Glomerular visceral epithelial cell (primary cell): ENCODE measurements around the gene ACVRL1.

Source experiments
- DNase-seq: peaks from one replicate; pipeline ENCODE4 v3.0.0-alpha.2; 2016; ENCODE audit errors: extremely low spot score

Gene ACVRL1

DNA sequence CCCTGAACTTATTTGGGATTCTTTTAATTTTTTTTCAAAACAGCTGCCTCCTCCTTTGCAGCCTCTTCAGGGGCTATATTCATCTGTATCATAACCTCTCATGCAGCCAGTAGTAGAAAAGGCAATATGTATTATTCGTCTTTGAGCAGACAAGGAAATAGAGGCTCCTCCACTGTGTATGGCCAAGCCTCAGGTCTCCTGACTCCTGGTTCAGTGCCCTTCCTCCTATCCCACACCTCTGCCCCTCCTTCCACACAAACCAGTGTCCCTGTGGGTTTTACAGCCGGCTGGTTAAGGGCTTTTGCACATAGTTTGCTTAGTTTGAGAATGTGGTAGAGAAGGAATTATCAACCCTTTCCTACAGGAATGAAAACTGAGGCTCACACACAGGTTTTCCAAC is 8.8 kb upstream of the ACVRL1 start:
- DNase-seq, result no peak

DNA sequence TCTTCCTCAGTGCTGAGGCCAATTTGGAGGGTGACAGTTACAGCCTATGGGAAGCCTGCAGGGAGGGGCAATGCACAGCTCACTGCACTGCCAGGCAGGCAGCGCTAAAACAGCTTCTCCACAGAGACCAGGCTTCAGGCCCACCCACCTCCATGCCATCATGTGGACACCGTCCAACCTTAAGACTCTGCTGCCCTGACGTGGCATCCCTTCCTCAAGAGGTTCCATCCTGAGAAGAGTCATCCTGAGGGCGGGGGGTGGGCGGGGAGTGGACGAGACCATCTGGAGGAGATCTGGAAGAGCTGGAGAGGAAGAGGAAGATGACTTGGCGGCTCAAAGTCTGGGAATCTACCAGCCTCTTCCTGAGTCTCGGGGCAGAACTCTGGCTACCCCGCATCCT is 8.4 kb upstream of the ACVRL1 start:
- DNase-seq, result peak; percentile 35

DNA sequence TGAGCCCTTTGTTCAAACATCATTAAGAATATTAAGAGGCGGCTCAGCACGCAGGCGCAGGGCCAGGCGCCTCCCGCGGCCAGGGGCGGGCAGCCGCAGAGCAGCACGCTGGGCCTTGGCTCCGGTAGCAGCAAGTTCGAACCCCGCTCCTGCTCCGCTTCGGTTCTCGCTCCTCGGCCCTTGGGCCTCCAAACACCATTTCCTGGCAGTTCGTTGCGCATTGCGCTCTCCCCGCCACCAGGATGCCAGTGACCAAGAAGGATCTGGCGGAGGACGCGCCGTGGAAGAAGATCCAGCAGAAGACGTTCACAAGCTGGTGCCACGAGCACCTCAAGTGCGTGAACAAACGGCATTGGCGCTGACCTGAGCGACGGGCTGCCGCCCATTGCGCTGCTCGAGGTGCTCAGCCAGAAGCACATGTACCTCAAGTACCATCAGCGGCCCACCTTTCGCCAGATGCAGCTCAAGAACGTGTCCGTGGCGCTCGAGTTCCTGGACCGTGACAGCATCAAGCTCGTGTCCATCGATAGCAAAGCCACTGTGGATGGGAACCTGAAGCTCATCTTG is 6.9 kb upstream of the ACVRL1 start:
- no peak for DNase-seq

DNA sequence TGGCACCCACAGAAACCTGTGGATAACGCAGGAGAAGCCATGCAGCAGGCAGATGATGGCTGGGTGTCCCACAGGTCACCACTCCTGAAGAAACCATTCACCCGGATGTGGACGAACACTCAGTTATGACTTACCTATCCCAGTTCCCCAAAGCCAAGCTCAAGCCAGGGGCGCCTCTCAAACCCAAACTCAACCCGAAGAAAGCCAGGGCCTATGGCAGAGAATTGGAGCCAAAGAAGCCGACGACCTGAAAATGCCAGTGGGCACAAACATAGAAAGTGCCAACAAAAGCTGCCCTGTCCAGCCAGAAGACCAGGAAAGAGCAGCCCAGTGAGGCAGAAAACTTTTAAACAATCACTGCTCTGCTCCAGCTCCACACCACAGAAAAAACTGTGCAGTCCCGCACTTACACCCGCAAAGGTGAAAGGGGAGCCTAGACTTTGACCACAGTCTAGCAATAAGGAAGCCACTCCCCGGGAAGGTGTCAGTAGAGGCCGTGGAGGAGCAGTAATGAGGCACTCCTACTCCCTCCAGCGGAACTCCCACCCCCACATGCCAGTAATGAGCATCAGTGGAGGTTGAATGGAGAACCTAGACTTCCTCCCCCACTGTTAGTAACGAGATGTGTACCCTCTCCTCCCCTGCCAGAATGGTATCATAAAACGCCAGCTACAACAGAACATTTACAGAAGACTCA is 6.0 kb upstream of the ACVRL1 start:
- no peak for DNase-seq

DNA sequence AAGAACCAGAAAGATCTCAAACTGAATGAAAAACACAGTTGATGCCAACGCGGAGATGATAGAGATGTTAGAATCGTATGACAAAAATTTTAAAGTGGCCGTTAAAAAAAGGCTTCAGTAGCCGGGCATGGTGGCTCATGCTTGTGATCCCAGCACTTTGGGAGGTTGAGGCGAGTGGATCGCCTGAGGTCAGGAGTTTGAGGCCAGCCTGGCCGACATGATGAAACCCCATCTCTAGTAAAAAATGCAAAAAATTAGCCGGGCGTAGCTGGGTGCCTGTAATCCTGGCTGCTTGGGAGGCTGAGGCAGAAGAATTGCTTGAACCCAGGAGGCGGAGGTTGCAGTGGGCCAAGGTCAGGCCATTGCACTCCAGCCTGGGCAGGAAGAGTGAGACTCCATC is 5.4 kb upstream of the ACVRL1 start:
- DNase-seq, result no peak

DNA sequence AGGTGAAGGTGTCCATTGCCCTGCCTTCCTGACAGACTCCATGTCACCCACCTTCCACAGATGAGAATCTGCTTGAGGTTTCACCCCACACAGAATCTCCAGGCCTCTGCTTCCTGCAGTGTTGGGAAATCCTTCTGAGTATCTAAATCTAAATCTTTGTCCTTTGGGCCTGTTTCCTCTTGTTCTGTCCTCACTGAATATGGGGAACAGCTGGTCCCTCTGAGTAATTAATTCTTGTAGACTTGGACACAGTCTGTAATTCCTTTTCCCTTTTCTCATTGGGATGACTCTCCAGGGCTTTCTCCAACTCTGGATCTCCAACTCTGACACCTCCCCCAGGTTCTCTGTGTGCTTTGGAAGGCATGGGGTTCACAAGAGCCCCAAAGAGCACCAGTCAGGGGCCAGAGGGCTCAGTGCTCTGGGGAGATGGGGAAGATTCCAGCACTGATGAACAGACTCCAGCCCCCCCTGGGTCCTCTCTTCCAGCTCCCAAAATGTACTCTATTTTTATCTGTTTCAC is 2.3 kb upstream of the ACVRL1 start:
- DNase-seq, result no peak

DNA sequence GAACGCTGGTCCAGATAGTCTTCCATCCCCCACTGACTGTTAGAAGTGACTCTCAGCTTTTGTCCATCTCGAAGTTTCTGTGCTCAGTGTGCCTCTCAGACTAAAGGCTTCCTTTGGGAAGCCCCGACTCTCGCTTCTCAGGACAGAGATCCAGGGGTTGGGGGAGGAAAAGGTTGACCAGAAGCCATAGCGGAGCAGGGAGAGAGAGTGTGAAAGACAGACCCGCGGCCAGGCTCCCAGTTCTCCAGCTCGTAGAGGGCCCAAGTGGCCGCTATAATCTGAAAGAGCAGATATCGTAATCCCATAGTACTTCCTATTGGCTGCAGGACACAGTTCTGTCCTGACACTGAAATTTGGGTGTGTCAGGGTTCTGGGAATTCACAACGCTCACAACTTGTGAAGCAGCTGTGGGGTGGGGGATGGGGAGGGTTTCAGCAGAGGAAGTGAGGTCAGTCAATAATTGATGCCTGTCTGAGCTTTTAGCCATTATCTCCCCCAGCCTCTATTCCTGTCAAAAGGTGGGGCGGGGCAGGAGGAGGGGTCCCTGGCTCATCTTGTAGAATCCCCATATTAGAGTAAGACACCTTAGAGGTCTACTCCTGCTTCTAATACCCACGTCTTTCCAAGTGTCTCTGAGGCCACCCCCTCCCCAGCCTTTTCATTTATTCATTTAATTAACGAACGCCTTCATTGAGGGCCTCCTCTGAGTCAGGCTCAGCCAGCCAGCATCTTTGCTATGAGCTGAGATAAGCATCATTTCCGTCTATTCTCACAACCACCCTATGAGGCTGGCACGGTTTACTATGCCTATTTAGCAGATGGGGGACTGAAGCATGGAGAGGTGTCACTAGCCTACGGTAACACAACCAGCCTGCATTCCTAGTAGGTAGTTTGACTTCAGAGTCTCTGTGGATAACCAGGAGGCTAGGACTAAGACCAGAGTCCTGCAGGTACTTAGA is 1.6 kb upstream of the ACVRL1 start:
- no peak for DNase-seq

DNA sequence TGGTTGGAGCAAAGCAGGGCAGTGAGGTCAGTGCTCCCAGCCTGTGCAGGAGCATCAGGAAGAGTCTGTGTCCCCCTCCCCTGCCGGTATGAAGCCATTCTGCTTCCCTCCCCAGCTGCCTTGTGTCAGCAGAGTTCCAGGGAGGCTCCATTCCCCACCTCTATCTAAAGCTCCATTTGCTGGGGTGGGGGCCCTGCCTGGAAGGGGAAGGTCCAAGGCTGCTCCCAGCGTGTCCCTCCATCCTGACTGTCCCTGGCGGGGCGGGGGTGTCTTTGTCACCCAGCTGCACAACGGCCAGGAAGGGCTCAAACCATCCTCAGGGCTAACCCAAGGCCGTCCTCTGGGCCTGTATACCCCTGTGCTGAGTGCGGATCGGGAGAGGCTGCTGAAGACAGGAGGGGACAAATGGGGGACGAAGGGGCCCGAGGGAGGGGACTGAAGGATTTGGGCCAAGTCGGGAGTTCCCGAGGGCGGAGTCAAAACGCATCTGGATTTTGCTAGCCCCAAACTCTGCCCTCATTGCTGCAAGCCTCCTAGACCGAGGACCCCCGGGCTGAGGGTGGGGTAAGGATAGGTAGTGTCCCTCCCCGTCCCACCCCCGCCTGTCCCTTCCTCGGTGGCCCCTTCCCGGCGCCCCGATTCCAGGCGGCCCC is 748 bp upstream of the ACVRL1 start:
- DNase-seq, result no peak

DNA sequence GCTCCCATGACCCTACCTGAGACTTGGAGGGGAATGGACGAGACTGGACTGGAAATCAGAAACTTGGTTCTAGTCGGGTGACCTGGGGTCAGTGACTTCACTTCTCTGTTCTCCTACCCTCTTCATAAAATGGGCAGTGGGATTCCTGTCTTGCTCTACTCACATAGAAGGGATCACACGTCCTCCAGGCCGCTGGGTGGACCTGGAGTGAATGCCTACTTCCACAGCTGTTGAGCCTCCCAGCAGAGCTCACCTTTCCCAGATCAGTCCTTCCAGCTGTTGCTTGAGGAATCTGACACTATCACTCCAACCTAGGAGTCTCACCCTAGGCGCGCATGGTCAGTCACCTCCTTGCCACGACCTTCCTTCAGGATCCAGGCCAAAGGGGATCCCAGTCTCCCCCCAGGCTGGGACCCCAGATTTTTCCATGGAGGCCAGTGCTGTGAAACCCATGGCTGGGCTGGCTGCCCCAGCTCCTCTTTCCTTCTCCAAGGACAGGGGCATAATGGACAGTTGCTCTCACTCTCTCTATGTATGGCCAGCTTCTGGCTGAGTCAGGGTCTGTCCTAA is 637 bp downstream of the ACVRL1 start:
- DNase-seq, result no peak

DNA sequence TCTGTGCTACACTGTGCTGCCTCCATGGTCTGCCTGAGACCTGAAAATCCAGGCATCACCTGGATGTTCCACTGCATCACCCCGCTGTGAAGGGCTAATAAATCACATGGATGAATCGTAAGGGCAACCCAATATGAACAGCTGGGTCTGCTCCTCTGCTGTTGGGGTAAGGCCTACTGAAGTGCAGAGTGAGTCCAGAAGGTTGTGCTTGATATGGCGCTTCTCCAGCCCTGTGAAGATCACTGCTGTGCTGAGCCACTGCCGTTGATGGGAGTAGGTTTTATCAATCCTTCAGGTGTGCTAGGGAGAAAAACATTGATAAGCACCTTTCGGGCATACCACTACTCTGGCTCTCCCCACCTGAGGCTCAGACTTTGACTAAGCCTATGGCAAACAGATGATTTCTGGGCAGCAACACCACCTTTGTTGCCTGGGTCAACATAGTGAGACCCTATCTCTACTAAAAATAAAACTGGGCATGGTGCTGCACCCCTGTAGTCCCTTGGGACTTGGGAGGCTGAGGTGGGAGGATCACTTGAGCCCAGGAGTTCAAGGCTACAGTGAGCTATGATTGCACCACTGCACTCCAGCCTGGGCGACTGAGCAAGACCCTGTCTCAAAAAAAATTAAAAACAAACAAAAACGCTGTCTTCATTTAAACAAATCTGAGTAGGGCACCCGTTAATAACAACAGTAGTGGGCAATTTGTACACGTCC is 1.7 kb downstream of the ACVRL1 start:
- no peak for DNase-seq

DNA sequence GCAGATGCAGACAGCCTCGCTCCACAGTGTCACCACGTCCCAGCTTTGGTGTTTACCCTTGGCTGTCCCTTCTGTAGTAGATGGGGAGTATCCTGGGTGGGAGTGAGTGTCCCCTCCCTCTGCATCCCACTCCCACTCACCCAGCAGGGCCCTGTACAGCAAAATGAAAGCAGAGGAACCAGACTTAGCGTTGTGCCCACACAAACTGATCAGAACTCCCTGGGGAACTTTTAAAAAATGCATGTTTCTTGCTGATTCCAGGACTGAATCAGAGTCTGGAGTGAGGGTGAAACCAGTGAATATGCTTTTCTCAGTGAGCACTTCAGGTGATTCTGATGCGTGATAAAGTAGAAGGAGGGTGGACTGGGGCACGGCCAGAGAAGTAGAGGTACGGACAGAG is 2.9 kb downstream of the ACVRL1 start:
- no peak for DNase-seq

DNA sequence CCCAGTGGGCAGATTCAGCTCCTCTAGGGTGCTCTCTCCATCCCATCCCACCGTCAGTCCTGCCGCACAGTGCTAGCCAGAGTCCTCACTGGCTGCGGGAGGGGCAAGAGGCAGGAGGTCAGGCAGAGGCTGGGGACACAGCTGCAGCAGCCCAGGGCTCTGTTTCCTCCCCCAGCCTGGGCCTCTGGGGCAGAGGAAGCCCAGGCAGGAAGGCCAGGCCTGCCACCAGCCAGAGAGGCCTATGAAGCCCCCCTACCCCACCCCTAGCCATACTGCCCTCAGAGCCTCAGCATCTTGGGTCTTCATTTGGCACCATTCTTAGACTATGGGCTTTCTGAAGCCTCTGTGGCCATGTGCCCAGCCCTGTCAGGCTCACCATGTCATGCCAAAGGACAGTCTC is 3.4 kb downstream of the ACVRL1 start:
- DNase-seq, result no peak

DNA sequence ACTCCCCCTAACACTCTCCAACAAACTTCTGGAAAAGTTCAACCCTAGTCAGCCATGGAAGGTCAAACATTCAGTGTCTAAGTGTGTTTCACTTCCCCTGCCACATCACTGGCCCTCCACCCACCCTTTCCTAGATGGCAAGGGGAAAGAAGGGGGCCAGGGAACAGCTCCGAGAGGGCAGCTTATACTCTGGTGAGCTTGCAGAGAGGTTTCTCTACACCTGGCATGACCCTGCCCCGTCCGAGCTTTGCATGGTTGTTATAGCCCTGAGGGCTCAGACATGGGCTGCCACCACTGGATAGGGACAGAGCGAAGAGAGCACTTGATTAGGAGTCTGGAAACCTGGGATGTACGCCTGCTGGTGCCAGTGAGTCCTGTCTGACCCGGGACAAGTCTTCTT is 4.0 kb downstream of the ACVRL1 start:
- no peak for DNase-seq

DNA sequence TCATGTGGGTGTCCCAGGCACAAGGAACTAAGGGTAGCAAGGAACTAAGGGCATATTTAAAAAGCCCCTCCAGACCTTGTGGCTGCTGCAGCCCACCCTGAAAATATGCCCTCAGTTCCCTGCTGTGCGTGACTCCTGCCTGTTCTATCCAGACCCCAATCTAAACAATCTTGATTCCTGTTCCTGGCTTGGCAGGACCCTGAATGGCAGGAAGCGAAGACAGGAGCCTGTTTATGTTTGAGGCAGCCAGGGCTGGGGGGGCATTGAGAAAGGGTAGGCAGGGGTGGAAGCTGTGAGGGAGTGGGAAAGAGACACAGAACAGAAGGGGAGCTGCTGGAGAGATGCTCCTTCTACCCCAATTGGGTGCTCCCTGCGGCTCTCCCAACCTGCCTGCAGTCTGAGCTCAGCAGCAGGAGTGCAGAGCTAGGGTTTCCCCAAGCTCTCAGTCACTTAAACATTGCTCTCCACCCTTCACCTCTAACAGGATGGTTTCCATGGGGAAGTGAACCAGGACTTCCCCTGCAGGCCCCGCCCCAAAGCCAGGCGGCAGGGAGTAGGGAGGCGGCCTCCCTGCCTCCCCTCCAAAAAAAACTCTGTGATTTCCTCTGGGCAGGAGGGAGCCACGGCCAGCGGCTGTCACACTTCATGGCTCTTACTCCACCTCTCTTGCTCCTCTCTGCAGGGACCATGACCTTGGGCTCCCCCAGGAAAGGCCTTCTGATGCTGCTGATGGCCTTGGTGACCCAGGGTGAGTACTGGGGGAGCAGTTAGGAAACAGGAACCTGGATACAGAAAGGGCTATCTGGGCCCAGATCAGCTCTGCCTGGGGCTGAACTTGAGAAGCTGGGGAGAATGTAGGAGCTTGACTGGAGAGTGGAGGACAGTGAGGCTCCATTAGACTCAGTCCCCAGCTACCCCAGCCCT is 4.7 kb downstream of the ACVRL1 start:
- DNase-seq, result no peak

DNA sequence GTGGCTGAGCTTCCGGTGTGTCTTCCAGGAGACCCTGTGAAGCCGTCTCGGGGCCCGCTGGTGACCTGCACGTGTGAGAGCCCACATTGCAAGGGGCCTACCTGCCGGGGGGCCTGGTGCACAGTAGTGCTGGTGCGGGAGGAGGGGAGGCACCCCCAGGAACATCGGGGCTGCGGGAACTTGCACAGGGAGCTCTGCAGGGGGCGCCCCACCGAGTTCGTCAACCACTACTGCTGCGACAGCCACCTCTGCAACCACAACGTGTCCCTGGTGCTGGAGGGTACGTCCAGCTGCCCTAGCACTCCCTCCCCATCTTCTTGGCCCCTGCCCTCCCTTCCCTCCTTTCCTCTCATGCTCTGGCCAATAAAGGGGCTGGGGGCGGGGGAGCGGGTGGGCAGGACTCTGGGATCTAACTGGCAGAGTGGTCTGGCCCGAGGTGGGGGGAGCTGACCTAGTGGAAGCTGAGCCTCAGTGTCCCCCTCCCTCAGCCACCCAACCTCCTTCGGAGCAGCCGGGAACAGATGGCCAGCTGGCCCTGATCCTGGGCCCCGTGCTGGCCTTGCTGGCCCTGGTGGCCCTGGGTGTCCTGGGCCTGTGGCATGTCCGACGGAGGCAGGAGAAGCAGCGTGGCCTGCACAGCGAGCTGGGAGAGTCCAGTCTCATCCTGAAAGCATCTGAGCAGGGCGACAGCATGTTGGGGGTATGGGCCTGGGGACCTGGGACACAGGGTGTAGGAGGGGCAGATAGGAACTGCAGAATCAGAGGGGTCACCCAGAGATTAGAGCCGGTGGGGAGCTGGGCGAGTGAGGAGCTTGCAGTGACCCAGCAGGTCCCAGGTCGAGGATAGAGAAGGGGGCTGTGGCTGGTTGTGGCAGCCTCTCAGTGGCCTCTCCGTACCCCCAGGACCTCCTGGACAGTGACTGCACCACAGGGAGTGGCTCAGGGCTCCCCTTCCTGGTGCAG is 6.0 kb downstream of the ACVRL1 start:
- DNase-seq, result no peak

DNA sequence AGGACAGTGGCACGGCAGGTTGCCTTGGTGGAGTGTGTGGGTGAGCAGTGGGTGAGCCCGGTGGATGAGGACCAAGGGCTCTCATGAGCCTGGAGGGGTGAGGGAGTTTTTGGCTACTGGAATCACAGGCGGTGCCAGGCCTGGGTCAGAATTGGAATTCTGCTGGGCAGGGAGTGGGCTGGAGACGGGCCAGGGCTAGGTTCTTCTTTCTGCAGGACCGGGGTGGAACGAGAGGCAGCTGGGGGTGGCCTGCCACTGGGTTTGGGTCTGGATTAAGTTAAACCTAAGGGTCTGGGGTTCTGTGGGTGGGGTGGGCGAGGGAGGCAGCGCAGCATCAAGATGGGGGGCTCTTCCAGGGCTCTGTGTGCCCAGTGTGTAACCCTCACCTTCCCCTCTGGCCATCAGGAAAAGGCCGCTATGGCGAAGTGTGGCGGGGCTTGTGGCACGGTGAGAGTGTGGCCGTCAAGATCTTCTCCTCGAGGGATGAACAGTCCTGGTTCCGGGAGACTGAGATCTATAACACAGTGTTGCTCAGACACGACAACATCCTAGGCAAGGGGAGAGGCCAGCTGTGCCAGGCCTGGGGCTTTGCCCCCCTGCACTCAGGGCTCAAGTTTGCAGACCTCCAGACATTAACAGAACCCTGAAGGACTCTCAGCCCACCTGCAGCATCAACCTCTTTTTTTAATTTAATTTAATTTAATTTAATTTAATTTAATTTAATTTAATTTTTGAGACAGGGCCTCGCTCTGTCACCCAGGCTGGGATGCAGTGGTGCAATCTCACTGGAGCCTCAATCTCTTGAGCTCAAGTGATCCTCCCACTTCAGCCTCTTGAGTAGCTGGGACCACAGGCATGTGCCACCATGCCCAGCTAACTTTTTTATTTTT is 7.0 kb downstream of the ACVRL1 start:
- no peak for DNase-seq

DNA sequence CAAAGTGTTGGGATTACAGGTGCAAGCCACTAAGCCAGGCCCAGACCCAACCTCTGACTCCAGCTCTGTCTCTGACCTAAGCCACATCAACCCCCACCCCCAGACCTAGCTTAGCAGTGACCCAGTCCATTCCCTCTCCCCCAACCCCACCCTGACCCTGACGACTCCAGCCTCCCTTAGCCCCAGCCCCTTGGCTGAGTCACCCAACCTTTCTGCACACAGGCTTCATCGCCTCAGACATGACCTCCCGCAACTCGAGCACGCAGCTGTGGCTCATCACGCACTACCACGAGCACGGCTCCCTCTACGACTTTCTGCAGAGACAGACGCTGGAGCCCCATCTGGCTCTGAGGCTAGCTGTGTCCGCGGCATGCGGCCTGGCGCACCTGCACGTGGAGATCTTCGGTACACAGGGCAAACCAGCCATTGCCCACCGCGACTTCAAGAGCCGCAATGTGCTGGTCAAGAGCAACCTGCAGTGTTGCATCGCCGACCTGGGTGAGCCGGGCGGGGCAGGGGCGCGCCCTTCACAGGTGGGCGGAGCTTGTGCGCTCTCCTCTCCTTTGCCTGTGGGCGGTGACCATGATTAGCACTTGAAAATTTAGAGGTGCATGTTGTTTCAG is 7.8 kb downstream of the ACVRL1 start:
- DNase-seq, result no peak
